ENCODE measurements around the gene GEN1.
"Not testable (repeated sequence)": the region's sequence is repeated elsewhere in the genome, so short reads cannot be mapped to it uniquely, and the experiment has no call there.

GEN1 gene

DNA sequence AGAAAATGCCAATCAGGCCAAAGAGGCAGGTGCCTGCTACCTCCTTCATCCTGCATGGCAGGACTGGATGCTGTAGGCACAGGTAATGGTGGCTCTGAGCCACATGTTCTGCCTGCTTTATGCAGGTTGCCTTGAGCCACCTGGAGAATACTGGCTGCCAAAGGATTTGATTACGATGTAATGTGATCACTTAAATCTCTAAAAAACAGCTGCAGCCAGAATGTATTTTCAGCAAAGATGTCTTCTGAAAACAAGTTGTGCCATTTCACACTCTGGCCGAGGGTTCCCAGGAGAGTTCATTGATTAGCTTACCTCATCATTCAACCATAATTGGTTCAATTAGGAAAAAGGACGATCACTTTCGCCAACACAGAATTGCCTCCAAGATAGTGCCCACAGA lies 44.4 kb downstream of the GEN1 start:
- no peak for DNase-seq

DNA sequence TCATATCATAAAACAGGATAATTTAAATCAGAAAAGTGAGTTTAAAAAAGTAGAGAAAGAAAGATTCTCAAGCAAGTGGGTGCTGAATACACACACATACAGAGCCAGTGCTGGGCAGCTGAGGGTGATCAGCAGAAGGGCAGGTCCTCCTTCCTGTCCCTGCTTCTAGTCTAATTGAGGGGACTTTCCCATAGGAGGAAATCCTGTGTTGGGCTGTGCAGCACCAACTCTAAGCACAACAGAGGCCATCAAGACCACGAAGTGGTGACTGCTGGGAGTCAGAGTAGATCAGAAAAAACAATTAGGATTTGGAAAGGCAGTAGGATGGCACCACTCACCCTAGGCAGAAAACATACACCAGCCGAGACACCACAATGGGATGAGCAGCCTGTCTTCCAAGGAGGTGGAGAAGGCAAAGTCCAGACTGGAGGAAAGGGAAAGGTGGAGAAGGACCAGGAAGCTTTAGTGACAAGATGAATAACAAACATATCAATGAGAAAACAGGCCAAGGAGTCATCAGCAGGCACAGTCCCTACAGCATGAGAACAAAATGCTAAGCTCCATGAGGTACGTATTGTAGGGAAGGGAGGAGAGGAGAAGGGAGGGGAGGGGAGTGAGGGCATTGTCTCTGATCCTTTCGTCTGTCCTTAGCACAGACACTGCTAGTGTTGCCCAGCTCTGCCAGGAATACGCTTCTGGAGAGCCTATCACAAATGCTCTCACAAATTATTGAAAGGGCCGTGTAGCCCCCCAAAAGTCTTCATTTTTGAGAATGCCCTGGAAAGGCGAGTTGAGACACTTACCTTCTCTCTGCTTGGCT lies 45.6 kb downstream of the GEN1 start:
- DNase-seq = no peak

DNA sequence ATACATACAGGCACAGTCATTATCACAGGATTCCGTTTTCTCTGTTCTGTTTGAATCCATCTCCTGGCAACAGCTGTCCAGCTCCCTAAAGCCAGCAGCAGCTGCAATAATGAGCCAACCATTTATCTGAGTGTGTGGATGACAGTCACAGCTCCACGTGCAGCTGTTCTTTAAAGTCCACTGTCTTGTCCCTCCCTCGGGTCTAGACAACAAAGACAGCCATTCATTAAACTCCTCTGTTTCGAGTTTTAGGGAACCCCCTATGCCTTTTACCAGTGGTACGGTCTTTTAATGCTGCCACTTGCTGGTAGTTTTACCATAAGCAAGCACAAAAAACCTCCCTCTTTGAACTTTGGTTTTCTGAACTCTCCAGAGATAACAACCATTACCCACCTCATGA lies 46.3 kb downstream of the GEN1 start:
- no peak for DNase-seq

DNA sequence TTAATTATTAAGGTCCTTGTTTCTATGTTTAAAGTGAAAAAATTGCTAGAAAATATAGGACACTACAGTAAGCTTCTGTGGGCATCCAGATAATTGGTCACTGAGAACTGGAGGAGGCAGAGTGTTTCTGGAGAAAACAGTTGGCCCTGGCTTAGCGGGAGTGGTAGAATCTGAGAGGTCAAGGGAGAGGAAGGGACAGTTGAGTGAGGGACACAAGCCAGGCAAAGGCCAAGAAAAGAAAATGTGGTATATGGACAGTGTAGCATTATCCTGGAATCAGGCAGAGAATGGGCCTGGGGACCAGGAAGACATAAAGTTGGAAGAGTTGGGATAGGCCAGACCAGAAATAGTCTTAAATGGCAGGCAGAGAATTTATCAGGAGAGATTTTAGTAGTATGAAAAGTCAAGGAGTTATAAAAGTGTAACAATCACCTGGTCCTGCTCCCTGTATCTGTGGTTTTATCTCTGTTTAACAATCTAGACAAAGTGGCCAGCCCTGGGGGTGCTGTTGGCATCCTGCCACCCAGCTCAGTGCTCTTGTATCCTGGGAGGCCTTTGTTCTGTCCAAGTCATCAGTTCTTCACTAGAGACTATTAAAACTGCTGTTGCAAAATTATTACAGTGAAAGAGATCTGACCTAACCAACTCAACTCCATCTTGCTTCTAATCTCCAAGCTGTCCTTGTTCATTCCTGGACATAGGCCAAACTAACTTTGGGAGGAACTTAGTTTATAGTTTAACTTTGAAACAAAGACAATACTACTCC lies 46.9 kb downstream of the GEN1 start:
- DNase-seq = no peak

DNA sequence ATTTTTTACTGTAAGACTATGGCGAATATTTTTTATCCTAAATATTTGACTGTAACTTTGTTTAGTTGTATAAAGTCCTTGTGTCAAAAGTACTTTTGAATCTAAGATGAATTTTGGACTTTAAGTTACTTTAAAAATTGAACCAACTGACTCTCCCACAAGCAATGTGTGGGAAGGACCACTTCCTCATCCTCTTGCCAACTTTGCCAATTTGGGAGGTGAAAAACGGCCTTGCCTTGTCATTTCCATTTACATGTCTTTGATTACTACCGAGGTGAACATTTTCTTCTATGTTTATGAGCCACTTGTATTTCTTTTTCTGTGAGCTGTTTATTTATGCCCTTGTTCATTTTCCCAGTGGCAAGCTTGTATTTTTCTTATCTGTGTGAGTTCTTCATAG lies 49.6 kb downstream of the GEN1 start:
- DNase-seq = no peak

DNA sequence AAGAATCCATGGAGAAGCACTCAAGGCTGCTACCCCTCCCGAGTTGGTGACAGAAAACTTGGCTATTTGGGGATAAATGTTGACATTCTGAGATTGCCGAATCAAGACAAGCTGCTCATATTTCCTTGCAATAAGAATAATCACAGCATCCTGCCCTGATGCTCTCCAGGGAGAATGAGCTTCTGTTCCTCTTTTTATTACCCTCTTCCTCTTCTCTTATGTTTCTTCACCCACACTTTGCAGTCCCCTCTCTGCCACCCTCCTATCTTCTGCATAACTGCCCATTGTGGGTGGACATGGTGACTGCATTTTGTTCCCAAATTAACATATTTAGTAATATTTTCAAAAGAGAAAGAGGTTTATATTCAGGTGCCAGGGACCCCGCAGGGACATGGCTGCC lies 50.4 kb downstream of the GEN1 start:
- no peak for DNase-seq

DNA sequence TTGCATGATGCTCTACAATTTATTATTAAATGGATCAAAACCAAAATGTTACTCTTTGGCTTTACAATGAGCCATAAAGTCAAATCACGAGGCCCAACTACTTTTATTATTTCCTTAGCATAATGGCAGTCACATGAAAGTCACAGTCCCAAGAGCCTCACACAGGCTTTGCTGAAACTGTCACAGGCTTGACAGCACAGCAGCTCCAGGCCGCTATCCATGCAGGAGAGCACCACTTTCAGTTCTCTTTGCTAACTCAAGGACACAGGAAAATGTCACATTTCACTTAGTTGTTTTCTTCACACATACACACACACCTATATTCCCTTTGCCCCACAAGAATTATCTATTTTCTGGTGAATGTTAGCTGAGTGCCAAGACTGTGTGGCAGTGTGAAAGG lies 51.2 kb downstream of the GEN1 start:
- no peak for DNase-seq

DNA sequence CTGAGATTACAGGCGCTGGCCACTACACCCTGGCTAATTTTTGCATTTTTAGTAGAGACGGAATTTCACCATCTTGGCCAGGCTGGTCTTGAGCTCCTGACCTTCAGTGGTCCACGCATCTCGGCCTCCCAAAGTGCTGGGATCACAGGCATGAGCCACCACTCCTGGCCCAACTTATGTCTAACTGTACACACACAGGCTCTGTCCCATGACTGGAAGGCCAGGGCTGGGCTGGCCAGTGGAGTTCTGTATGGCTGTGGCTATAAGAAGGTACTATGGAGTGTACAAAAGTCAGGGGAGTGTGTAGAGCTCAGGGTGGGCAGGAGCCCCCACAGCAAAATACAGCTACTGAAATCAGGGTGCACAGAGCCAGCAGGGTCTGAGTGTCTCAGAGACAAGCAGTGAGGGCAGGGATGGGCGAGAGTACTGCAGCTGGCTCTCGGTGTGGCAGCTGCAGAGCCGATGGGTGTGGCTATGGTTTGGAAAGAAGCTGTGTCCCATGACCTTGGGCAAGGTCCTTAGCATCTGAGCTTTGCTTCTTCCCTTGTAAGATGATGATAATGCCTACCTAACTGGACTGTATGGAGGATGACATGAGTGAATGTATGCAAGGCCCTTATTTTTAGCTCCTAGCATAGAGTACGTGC lies 51.9 kb downstream of the GEN1 start:
- DNase-seq = no peak

DNA sequence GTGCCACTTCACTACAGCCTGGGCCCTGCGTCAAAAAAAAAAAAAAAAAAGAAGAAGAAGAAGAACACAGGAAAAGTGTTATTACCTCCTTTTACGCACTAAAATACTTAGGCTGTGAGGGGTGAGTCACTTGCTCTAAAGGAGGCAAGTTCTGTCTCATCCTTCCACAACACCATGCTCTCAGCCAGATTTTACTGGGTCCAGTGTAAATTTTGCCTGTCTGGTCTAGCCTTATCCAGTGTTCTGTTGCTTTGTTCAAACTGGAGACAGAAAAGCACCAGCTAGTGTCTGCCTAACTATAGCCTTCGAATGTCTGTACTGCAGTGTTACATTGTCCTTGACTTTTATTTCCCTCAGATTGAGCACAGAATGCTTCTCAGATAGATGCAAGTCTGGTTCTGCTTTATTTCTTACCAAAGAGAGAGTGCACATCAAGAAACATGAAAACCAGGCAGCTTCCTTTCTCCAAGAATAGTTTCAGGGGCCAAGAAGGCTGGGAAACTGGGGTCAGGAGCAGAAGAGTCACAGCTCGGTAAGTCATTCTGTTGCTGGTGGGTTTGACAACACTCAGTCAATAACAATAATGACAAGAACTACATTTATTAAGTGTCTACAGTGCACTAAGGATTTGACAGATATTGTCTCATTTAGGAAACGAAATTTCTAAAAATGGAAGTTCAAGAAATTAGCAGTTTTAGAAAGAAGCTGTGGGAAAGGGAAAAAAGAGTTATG lies 59.2 kb downstream of the GEN1 start:
- no peak for DNase-seq

DNA sequence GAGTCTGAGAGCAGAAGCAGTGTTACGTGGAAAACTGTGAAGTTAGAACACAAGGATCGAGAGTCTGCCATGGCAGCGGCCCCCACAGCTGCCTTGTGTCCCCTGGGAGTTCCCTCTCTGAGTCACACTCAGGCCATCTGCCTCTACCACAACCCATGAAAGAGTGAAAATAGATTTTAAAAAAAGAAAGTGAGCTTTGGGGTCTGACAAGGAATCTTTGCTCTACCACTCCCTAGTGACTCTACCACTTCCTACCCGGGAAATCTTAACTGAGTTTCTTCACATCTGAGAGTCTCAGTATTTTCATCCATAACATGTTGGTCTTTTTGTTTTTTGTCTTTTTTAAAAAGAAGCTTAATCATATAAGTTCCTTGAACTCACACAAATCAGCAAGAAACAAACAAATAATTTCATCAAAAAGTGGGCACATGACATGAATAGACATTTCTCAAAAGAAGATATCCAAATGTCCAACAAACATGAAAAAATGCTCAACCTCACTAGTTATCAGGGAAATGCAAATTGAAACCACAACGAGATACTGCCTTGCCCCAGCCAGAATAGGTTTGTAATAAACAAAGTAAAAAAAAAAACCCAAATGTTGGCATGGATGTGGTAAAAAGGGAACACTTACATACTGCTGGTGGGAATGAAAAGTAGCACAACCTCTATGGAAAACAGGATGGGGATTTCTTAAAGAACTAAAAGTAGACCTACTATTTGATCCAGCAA lies 60.0 kb downstream of the GEN1 start:
- no peak for DNase-seq

DNA sequence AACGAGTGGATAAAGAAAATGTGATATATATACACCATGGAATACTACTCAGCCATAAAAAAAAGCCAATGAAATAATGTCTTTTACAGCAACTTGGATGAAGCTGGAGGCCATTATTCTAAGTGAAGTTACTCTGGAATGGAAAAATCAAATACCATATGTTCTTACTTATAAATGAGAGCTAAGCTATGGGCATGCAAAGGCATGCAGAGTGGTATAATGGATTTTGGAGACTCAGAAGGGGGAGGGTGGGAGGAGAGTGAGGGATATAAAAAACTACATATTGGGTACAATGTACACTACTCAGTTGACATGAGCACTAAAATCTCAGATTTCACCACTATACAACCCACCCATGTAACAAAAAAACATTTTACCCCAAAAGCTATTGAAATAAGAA lies 60.7 kb downstream of the GEN1 start:
- no peak for DNase-seq

DNA sequence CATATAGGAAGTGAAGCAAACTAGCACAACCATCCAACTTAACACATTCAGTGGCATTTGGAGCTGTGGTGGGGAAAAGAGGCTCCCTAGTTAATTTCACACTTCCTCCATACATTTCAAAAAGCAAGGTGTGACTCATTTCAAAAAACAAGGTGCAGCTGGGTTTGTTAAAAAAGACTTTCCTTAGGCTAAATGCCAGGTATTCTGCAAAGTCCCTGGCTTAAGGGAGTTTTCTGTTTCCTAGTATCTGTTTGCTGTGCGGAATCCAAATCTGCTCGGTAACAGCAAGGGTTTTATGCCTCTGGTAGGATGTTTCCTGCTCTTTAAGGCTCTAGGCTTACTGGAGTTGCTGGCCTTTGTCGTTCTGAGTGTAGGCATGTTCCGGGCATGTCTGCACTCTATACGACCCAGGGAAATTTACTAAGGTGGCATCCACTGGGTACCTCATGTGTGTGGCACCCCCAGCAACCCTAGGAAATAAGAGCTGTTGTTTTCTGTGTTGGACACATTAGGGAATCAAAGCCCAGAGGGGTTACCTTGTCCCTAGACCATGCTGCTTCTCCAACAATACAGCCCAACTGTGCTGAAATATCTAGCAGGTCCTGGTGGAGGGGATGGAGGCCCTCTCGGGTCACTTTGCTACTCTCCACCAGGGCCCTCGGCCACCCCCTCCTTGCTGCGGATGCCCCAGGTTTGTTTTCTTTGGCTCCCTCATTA lies 61.7 kb downstream of the GEN1 start:
- DNase-seq = no peak

DNA sequence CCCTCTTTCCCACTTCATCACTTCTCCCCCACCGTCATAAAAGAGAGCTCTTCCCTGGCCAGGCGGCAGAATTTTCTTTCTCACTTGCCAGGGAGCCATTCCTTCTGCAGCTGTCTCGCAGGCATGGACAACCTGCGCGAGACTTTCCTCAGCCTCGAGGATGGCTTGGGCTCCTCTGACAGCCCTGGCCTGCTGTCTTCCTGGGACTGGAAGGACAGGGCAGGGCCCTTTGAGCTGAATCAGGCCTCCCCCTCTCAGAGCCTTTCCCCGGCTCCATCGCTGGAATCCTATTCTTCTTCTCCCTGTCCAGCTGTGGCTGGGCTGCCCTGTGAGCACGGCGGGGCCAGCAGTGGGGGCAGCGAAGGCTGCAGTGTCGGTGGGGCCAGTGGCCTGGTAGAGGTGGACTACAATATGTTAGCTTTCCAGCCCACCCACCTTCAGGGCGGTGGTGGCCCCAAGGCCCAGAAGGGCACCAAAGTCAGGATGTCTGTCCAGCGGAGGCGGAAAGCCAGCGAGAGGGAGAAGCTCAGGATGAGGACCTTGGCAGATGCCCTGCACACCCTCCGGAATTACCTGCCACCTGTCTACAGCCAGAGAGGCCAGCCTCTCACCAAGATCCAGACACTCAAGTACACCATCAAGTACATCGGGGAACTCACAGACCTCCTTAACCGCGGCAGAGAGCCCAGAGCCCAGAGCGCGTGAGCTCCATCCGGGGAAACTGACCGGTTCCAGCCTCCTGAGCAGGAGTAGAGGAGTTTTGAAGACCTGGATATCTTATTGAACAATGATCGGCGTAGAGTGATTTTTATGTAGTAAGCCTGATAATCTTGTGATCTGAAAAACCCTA lies 62.7 kb downstream of the GEN1 start, which contains the start of gene MSGN1:
MSGN1 (plus strand) TSS at position 65 of the 850 bp plus-strand sequence; CDS start at position 124, 59 bp downstream.
- no peak for DNase-seq

DNA sequence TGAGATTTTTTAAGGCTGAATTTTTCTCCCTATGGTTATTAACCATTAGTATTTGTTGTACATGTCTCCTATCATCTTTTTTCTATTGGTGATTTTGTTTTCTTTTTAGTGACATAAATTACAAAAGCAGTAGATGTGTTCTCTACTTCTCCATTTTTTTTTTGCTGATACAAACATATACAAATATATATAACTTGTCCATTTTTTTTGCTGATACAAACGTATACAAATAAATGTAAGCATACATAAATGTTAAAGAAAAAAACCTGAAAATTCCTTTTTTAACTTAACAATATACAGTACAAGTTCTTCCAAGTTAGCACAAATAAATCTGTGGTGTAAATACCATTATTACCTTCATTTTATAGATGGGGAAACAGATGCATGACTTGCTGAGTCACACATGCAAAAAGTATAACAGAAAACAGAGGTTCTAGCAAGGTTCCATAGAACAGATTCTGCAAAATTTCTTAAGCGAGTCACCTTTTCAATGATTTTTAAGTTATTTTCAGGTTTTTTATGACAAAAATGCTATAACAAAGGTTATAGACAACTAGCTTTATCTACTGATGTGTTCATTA lies 64.4 kb downstream of the GEN1 start:
- no peak for DNase-seq

DNA sequence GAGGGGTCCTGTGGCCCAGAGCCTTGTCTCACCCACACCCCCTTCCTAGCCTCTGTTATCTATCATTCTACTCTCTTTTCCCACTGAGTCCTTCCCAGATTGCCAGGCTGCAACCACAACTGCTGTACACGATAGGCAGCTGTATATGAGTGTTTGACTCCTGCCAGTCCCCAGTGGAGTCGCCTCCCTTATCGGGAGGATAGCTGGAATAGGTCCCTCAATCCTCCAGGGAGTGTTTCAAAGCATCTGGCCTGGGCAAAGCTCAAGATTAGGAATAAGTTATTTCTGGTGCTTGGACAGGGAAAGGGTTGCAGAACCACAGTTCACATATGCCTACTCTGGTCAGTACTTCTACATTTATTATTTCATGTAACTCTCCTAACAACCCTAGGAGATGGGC lies 67.1 kb downstream of the GEN1 start:
- DNase-seq = no peak

DNA sequence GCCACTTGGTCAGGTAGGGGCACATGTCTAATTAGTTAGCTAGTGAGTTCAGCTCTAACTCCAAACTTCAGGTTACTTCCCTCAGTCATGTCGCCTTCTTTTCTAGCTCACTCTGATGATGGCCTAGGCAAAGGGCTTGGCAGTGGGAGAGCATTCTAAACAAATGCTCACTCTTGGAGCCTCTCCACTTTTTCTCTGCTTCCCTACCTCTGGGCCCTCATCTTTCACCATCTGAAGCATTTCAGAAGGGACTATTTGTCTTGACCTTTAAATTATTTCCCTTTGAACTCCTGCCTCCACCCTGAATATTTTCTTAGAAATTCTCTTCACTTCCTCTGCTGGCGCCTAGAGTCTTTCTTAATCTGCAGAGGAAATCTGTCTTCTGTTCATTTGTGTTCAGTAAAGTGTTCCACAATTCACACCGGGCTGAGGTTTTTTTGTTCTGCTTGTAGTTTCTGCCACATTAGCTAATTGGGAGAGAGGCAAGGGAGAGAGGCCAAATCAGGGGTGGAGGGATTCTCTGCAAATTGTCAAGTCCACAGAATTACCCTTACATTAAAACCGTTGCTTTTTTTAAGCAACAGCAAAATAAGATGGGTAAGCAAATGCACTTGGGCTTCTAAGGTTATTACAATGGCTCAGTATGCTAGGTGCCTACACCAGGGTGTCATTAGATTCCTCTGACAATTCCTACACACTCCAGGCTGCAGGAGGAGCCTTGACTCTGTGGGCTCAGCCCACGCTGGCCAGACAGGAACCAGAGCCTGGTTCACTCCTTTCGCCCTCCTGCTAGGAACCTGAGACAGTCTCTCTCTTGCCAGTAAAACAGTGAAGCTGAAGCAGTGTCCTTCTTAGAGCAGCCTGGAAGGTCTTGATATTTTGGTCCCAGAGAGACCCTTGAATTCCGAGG lies 67.9 kb downstream of the GEN1 start:
- DNase-seq = no peak

DNA sequence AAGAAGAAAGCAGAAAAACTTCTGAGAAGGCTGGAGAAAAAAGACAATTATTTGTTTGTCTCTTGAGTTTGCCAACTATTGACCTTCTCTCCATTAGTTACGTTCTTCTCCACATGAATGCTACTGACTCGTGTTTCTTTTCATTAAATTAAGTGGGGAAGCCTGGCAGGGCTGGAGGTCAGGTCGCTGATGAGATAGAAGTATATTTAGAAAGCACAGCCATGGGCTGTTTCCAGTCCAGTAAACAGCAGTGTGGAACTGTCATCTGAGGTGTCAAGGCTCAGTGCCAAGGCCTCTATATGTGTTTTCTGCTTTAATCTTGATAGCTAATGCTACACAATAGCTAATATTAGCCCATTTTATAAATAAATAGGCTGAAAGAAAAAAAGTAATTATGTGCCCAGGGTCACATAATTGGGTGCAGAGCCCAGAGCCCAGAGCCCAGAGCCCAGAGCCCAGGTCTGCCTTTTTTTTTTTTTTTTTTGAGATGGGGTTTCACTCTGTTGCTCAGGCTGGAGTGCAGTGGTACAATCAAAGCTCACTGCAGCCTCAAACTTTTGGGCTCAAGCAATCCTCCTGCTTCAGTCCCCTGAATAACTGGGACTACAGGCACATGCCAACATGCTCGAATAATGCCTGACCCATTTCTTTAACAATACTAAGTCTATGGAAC lies 68.6 kb downstream of the GEN1 start:
- DNase-seq = no peak

DNA sequence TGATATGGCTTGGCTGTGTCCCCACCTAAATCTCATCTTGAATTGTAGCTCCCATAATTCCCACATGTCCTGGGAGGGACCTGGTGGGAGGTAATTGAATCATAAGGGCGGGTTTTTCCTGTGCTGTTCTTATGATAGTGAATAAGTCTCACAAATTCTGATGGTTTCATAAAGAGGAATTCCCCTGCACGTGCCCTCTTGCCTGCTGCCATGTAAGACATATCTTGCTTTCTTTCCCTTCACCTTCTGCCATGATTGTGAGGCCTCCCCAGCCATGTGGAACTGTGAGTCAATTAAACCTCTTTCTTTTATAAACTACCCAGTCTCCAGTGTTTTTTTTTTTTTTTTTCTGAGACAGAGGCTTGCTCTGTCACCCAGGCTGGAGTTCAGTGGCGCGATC lies 69.7 kb downstream of the GEN1 start:
- DNase-seq = not testable (repeated sequence)

DNA sequence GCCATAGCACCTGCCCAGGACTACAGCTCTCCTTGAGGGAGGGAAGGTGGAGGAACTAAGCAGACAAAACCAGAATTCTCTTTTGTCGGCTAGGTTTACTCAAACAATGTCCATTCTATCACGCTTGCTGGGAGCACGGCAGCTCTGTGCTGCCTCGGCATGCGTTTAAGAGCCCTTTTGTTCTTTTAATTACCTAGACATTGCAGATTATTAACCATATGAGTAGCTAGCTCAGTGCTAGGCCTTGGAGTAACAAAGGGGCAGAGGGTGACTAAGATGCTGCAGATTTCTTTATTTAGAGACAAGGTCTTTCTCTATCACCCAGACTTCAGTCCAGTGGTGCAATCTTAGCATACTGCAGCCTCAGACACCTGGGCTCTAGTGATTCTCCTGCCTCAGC lies 73.4 kb downstream of the GEN1 start:
- DNase-seq = no peak

Measured in NCI-H1048 (cell line).